Astrocyte (in vitro differentiated cells and primary cell): ENCODE results near the gene TMEM266.

ENCODE experiments used
- CTCF ChIP-seq: IDR thresholded peaks from 2 replicates; pipeline ENCODE4 v1.5.1; 2011; ENCODE audit warnings: low read depth, mild to moderate bottlenecking, inconsistent platforms, low read length, moderate library complexity; ENCODE audit not compliant: insufficient read depth
- EZH2 ChIP-seq: IDR thresholded peaks from 2 replicates; pipeline ENCODE4 v1.6.1; 2012; ENCODE audit warnings: mild to moderate bottlenecking, low read length, inconsistent platforms; ENCODE audit not compliant: insufficient read depth

- TF ChIP-seq EZH2 (no peak), CTCF (no peak)
Observed at GRCh38 chr15:76168237-76168984, 108.6 kb downstream of the TMEM266 start.
